ENCODE results near the gene MACROH2A1. TPM values are rescaled to one million over a fixed set of nuclear protein-coding genes. Genes with fewer than 3 reads are reported as not detected.

MACROH2A1 gene
- polyA plus RNA-seq, 4 donors, result 154 to 353 (median 210) TPM

DNA sequence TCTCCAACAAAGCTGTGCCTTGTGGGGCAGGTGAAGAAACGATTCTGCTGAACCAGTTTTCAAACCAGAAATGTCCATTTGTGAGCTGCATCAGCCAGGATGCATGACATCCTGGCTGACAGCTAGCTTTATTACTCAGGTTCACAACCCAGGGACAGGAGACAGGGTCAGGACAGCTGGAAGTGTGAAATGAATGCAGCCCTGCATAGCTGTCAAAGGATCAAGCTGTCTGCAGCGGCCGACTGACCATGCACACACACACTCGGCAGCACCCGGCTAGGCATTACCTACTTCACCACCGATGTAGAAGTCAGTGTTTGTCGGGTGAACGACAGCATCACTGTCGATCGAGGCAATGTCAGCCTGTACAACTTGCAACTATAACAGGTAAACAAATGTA is 48.5 kb downstream of the MACROH2A1 start:
- FAIRE-seq, result no peak
- H3K36me3 ChIP-seq (ENCODE audit: control insufficient read depth in 3 of 3, insufficient read depth in 2 of 3, low read depth in 1 of 3, low read length in 3 of 3), result peaks cover 4 to 62% (median 7%) of the 10 kb centered on the region in 3 donors
- 92 to 94% (median 93%) methylated on average over 10 of the region's 10 CpGs for WGBS, 3 donors

DNA sequence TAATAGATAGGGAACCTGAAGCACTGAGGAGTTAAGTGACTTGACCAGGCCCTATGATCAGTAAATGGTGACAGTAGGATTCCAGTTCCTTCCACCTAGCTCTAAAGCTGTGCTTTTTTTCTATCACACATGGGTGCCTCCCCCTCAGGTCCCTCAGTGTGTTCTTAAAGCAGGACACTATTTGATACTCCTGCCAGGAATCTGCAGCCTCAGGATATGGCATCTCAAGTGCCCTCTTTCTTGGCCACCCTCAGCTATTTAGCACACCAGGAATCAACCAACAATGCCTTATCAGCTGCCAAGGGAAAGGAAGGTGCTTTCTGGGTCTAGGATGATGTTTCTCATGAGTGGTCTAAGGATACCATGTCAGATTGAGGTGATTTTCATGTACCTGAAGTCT is 49.1 kb downstream of the MACROH2A1 start:
- Histone ChIP-seq H3K36me3 (ENCODE audit: control insufficient read depth in 3 of 3, insufficient read depth in 2 of 3, low read depth in 1 of 3, low read length in 3 of 3) (peaks cover 0 to 61% (median 2%) of the 10 kb centered on the region in 3 donors), H3K4me3 (ENCODE audit: low read depth in 1 of 3, low read length in 3 of 3) (no peak overlapping the region), H3K4me1 (ENCODE audit: control insufficient read depth in 3 of 3, insufficient read depth in 2 of 3, low read depth in 1 of 3, low read length in 2 of 3) (peaks cover 3 to 26% (median 6%) of the 10 kb centered on the region in 3 donors), H3K27ac (ENCODE audit: low read depth in 1 of 3, low read length in 2 of 3) (no peak overlapping the region), H3K27me3 (ENCODE audit: control insufficient read depth in 3 of 3, insufficient read depth in 3 of 3, low read length in 3 of 3) (no peaks in the 10 kb centered on the region), H3K9me3 (ENCODE audit: control insufficient read depth in 2 of 2, insufficient read depth in 1 of 2, low read depth in 1 of 2, low read length in 1 of 2) (no peaks in the 10 kb centered on the region)
- DNase-seq, result no peak
- no peak for FAIRE-seq

More for the DNA sequence above, 48.5 kb downstream of the MACROH2A1 start:
- Histone ChIP-seq H3K27me3 (ENCODE audit: control insufficient read depth in 3 of 3, insufficient read depth in 3 of 3, low read length in 3 of 3) (no peaks in the 10 kb centered on the region), H3K4me1 (ENCODE audit: control insufficient read depth in 3 of 3, insufficient read depth in 2 of 3, low read depth in 1 of 3, low read length in 2 of 3) (peaks cover 2 to 19% (median 3%) of the 10 kb centered on the region in 3 donors), H3K9me3 (ENCODE audit: control insufficient read depth in 2 of 2, insufficient read depth in 1 of 2, low read depth in 1 of 2, low read length in 1 of 2) (no peaks in the 10 kb centered on the region), H3K4me3 (ENCODE audit: low read depth in 1 of 3, low read length in 3 of 3) (no peak overlapping the region), H3K27ac (ENCODE audit: low read depth in 1 of 3, low read length in 2 of 3) (no peak overlapping the region)
- no peak for DNase-seq

DNA sequence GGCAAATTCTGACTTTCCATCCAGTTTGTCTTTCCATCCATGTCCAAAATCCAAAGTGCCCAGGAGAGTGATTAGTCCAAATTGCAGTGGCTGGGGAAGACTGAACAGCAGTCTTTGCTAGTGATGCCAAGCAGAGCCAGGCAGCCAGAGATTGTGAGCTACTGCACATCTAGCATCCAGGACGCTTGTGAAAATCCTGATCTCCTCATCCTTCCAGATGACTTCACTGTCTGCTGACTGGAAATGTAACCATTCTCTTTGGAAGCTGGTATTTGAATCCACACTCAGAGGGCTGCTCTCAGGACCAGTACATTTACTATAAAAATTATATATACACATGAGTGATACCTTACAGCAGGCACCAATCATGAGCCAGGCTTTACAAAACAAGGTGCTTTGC is 49.6 kb downstream of the MACROH2A1 start:
- Histone ChIP-seq H3K27ac (ENCODE audit: low read depth in 1 of 3, low read length in 2 of 3) (no peak overlapping the region), H3K9me3 (ENCODE audit: control insufficient read depth in 2 of 2, insufficient read depth in 1 of 2, low read depth in 1 of 2, low read length in 1 of 2) (no peaks in the 10 kb centered on the region), H3K27me3 (ENCODE audit: control insufficient read depth in 3 of 3, insufficient read depth in 3 of 3, low read length in 3 of 3) (no peaks in the 10 kb centered on the region), H3K4me1 (ENCODE audit: control insufficient read depth in 3 of 3, insufficient read depth in 2 of 3, low read depth in 1 of 3, low read length in 2 of 3) (peaks cover 3 to 30% (median 8%) of the 10 kb centered on the region in 3 donors), H3K4me3 (ENCODE audit: low read depth in 1 of 3, low read length in 3 of 3) (no peak overlapping the region), H3K36me3 (ENCODE audit: control insufficient read depth in 3 of 3, insufficient read depth in 2 of 3, low read depth in 1 of 3, low read length in 3 of 3) (peaks cover 2 to 62% (median 4%) of the 10 kb centered on the region in 3 donors)
- WGBS, 3 donors, result 79 to 100% (median 96%) methylated on average over 1 of the region's 1 CpG
- DNase-seq, result no peak
- no peak for FAIRE-seq

DNA sequence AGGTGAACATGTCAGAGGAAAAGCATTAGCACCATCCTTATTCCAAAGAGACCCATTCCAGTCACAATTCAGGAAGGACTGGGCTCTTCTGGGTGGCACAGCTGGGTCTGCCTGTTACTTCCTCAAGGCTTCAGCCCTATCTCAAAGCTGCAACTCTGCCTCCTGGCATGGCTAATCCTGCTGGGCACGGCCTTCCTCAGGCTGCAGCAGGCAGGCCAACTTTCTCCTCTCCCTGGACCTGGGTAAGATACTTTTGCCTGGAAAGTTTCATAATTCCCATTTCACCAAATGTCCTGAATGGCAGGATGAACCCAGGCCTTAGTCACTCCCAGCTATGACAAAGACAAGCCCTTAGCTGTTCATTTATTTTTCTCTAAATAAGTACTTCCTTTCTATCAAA is 50.1 kb downstream of the MACROH2A1 start:
- DNase-seq (peak in 1 of 2 donors; percentile 47), FAIRE-seq (no peak)
- 17 to 59% (median 56%) methylated on average over 1 of the region's 1 CpG for WGBS, 3 donors
- H3K27me3 ChIP-seq (ENCODE audit: control insufficient read depth in 3 of 3, insufficient read depth in 3 of 3, low read length in 3 of 3), result no peaks in the 10 kb centered on the region
- H3K27ac ChIP-seq (ENCODE audit: low read depth in 1 of 3, low read length in 2 of 3), result peak overlapping the region in 1 of 3 donors; percentile 8
- H3K36me3 ChIP-seq (ENCODE audit: control insufficient read depth in 3 of 3, insufficient read depth in 2 of 3, low read depth in 1 of 3, low read length in 3 of 3), result peaks cover 2 to 64% (median 4%) of the 10 kb centered on the region in 3 donors
- H3K9me3 ChIP-seq (ENCODE audit: control insufficient read depth in 2 of 2, insufficient read depth in 1 of 2, low read depth in 1 of 2, low read length in 1 of 2), result no peaks in the 10 kb centered on the region
- H3K4me1 ChIP-seq (ENCODE audit: control insufficient read depth in 3 of 3, insufficient read depth in 2 of 3, low read depth in 1 of 3, low read length in 2 of 3), result peaks cover 3 to 32% (median 8%) of the 10 kb centered on the region in 3 donors
- no peak overlapping the region for H3K4me3 ChIP-seq (ENCODE audit: low read depth in 1 of 3, low read length in 3 of 3)

DNA sequence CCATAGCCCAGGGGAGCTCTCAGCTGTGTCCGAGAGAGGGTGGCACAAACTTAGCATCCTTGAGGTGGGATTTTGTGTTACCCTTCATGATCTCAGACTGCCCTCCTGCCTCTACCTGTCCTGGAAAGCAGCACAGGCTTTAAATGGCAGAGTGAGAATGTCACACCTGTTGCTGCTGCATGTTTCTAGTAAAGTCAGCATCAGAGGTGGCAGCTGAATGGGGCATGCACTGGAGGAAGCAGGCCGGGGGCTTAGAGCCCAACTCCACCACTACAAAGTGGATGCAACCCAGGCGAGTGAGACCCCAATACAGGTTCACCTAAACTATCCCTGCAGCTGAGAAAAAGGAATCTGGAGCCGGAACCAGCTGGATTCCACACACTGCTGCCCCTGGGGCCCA is 51.6 kb downstream of the MACROH2A1 start:
- WGBS, 3 donors, result 91 to 94% (median 94%) methylated on average over 4 of the region's 4 CpGs
- H3K4me3 ChIP-seq (ENCODE audit: low read depth in 1 of 3, low read length in 3 of 3), result no peak overlapping the region
- DNase-seq (no peak), FAIRE-seq (no peak)
- no peaks in the 10 kb centered on the region for H3K9me3 ChIP-seq (ENCODE audit: control insufficient read depth in 2 of 2, insufficient read depth in 1 of 2, low read depth in 1 of 2, low read length in 1 of 2)
- peaks cover 6 to 67% (median 10%) of the 10 kb centered on the region in 3 donors for H3K36me3 ChIP-seq (ENCODE audit: control insufficient read depth in 3 of 3, insufficient read depth in 2 of 3, low read depth in 1 of 3, low read length in 3 of 3)
- H3K27ac ChIP-seq (ENCODE audit: low read depth in 1 of 3, low read length in 2 of 3), result peak overlapping the region; percentile 32 to 63 (median 56)
- peaks cover 3 to 34% (median 10%) of the 10 kb centered on the region in 3 donors for H3K4me1 ChIP-seq (ENCODE audit: control insufficient read depth in 3 of 3, insufficient read depth in 2 of 3, low read depth in 1 of 3, low read length in 2 of 3)
- no peaks in the 10 kb centered on the region for H3K27me3 ChIP-seq (ENCODE audit: control insufficient read depth in 3 of 3, insufficient read depth in 3 of 3, low read length in 3 of 3)

DNA sequence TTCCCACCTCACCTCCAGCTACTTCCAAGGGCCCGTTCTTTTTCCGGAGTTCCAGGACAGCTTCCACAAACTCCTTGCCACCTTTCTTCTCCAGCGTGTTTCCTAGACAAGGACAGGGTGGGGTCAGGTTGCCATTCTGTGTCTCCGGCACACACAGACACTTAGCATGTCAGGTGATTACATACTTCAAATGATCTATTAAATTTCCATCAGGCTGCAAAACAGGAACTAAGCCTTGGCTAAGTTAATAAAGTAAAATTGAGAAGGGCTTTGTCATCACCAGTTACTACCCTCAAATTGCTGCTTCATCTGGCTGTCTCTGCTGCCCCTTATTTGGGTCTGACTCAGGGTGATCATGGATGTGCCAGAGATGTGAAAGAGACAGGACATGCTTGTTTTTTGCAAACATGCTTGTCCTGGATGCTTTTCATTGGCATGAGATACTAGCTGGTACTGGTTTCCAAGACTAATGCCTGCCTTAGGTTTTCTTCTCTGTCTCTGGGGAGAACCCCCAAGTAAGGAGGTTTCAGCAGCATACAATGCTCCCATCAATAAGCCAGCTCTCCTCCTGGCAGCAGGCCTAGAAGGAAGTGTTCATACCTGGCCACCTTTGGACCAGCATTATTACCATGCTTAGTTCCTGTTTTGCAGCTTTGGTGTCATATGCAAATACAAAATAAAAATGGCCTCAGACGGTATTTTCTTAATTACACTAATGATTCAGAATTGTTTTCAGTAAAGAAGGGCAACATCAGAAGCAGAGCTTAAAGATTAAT is 52.9 kb downstream of the MACROH2A1 start:
- H3K4me1 ChIP-seq (ENCODE audit: control insufficient read depth in 3 of 3, insufficient read depth in 2 of 3, low read depth in 1 of 3, low read length in 2 of 3), result peaks cover 3 to 47% (median 16%) of the 10 kb centered on the region in 3 donors
- H3K9me3 ChIP-seq (ENCODE audit: control insufficient read depth in 2 of 2, insufficient read depth in 1 of 2, low read depth in 1 of 2, low read length in 1 of 2), result no peaks in the 10 kb centered on the region
- FAIRE-seq, result no peak
- no peaks in the 10 kb centered on the region for H3K27me3 ChIP-seq (ENCODE audit: control insufficient read depth in 3 of 3, insufficient read depth in 3 of 3, low read length in 3 of 3)
- H3K36me3 ChIP-seq (ENCODE audit: control insufficient read depth in 3 of 3, insufficient read depth in 2 of 3, low read depth in 1 of 3, low read length in 3 of 3), result peaks cover 6 to 72% (median 10%) of the 10 kb centered on the region in 3 donors
- WGBS, 3 donors, result 26 to 59% (median 49%) methylated on average over 5 of the region's 5 CpGs
- H3K4me3 ChIP-seq (ENCODE audit: low read depth in 1 of 3, low read length in 3 of 3), result no peak overlapping the region
- peak; percentile 91 to 97 for DNase-seq
- peak overlapping the region; percentile 56 to 83 (median 77) for H3K27ac ChIP-seq (ENCODE audit: low read depth in 1 of 3, low read length in 2 of 3)

DNA sequence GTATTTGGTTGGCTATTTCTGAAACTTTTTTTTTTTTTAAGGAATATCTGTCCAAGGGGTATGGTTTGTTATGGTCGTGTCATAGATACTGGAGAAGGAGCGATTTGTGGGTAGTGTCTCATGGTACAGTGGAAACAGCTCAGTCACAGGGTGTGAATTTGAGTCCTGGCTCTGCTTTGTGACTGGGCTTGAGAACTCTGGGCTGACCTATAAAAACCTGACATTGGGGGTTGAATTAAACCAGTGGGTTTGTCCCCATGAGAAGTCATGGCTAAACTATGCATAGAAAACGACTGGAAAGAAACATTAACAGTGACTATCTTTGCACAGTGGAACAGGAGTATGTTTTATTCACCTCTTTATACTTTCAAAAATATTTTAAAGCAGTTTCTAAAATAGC is 54.7 kb downstream of the MACROH2A1 start:
- DNase-seq (no peak), FAIRE-seq (no peak)
- Histone ChIP-seq H3K4me1 (ENCODE audit: control insufficient read depth in 3 of 3, insufficient read depth in 2 of 3, low read depth in 1 of 3, low read length in 2 of 3) (peaks cover 7 to 62% (median 21%) of the 10 kb centered on the region in 3 donors), H3K9me3 (ENCODE audit: control insufficient read depth in 2 of 2, insufficient read depth in 1 of 2, low read depth in 1 of 2, low read length in 1 of 2) (no peaks in the 10 kb centered on the region), H3K27ac (ENCODE audit: low read depth in 1 of 3, low read length in 2 of 3) (peak overlapping the region in 1 of 3 donors; percentile 77), H3K4me3 (ENCODE audit: low read depth in 1 of 3, low read length in 3 of 3) (no peak overlapping the region), H3K27me3 (ENCODE audit: control insufficient read depth in 3 of 3, insufficient read depth in 3 of 3, low read length in 3 of 3) (no peaks in the 10 kb centered on the region), H3K36me3 (ENCODE audit: control insufficient read depth in 3 of 3, insufficient read depth in 2 of 3, low read depth in 1 of 3, low read length in 3 of 3) (peaks cover 6 to 70% (median 10%) of the 10 kb centered on the region in 3 donors)
- WGBS, 3 donors, result 81 to 88% (median 81%) methylated on average over 3 of the region's 3 CpGs

DNA sequence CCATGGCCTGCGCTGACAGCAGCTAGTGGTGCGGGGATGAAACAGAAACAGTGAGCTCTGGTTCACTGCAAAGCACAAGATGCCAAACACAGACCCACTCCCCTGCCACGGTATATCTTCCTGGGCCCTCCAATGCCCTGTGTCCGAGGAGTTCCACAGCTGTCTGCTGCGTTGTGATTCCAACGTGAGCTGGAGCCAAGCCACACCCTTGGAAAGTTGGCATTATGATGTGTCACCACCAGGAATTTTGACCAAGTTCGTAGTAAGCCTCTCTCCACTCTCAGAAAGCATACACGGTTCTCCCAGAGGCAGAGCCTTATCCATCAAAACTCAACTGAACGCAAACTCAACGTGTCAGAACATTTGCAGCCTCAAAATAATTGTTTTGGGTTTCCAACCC is 55.6 kb downstream of the MACROH2A1 start:
- no peak for FAIRE-seq
- 39 to 65% (median 52%) methylated on average over 10 of the region's 10 CpGs for WGBS, 3 donors
- Histone ChIP-seq H3K4me3 (ENCODE audit: low read depth in 1 of 3, low read length in 3 of 3) (no peak overlapping the region), H3K27me3 (ENCODE audit: control insufficient read depth in 3 of 3, insufficient read depth in 3 of 3, low read length in 3 of 3) (no peaks in the 10 kb centered on the region), H3K27ac (ENCODE audit: low read depth in 1 of 3, low read length in 2 of 3) (peak overlapping the region in 1 of 3 donors; percentile 11), H3K9me3 (ENCODE audit: control insufficient read depth in 2 of 2, insufficient read depth in 1 of 2, low read depth in 1 of 2, low read length in 1 of 2) (no peaks in the 10 kb centered on the region), H3K36me3 (ENCODE audit: control insufficient read depth in 3 of 3, insufficient read depth in 2 of 3, low read depth in 1 of 3, low read length in 3 of 3) (peaks cover 11 to 71% (median 15%) of the 10 kb centered on the region in 3 donors), H3K4me1 (ENCODE audit: control insufficient read depth in 3 of 3, insufficient read depth in 2 of 3, low read depth in 1 of 3, low read length in 2 of 3) (peaks cover 3 to 69% (median 21%) of the 10 kb centered on the region in 3 donors)
- peak in 1 of 2 donors; percentile 62 for DNase-seq

Measured in small intestine (tissue), 7 donors.